NB4 (cell line): ENCODE data around the gene OR2D3.
"Not testable (repeated sequence)": the region's sequence is repeated elsewhere in the genome, so short reads cannot be mapped to it uniquely, and the experiment has no call there.

ENCODE experiments used
- DNase-seq: peaks from one replicate; pipeline ENCODE4 v3.0.0; 2010; ENCODE audit warnings: low read depth
- H3K4me3 ChIP-seq: one replicate; pipeline ENCODE4 v1.5.1; 2011; ENCODE audit warnings: mild to moderate bottlenecking, low read depth, low read length, moderate library complexity
- CTCF ChIP-seq: IDR thresholded peaks from one replicate; pipeline ENCODE4 v1.5.1; 2012; ENCODE audit warnings: low read depth, low read length
- MAX ChIP-seq: IDR thresholded peaks from 2 replicates; pipeline ENCODE4 v1.6.1; 2011; ENCODE audit warnings: low read depth, low read length
- MYC ChIP-seq: IDR thresholded peaks from 2 replicates; pipeline ENCODE4 v1.6.1; 2011; ENCODE audit warnings: low read depth, low read length
- POLR2A ChIP-seq: IDR thresholded peaks from 2 replicates; pipeline ENCODE4 v1.6.1; 2011; ENCODE audit warnings: mild to moderate bottlenecking; ENCODE audit not compliant: insufficient read length; ENCODE audit errors: extremely low read depth

Gene OR2D3

GRCh38 chr11:6882751-6883150, 38.1 kb upstream of the OR2D3 start:
- DNase-seq: no peak
- TF ChIP-seq MAX: no peak
- no peak for TF ChIP-seq MYC
- no peak overlapping the region for H3K4me3 ChIP-seq

- H3K4me3 ChIP-seq, DNase-seq: not testable (repeated sequence)
These were observed 33.1 kb upstream of the OR2D3 start for GRCh38 chr11:6887711-6888110.

- DNase-seq: no peak
- no peak overlapping the region for H3K4me3 ChIP-seq
- TF ChIP-seq MYC (no peak), CTCF (no peak), MAX (no peak), POLR2A (no peak)
These were observed 32.0 kb upstream of the OR2D3 start for GRCh38 chr11:6888830-6889229.

- TF ChIP-seq POLR2A (no peak), MYC (no peak), CTCF (no peak), MAX (no peak)
- H3K4me3 ChIP-seq: no peak overlapping the region
- DNase-seq: no peak
These were observed 31.0 kb upstream of the OR2D3 start for GRCh38 chr11:6889835-6890234.

GRCh38 chr11:6892400-6892799, 28.4 kb upstream of the OR2D3 start, which contains the start of gene OR2D2:
TSS of gene OR2D2 (minus strand) at chr11:6892500. CDS start at chr11:6892500, 0 bp downstream.
- TF ChIP-seq POLR2A (no peak), MAX (no peak), MYC (no peak), CTCF (no peak)
- H3K4me3 ChIP-seq: no peak within 1 kb of the TSS
- no peak for DNase-seq

GRCh38 chr11:6894097-6894496, 26.7 kb upstream of the OR2D3 start:
- no peak overlapping the region for H3K4me3 ChIP-seq
- no peak for DNase-seq
- TF ChIP-seq MYC: no peak
- no peak for TF ChIP-seq POLR2A
- TF ChIP-seq CTCF: no peak
- no peak for TF ChIP-seq MAX

GRCh38 chr11:6895010-6895409, 25.8 kb upstream of the OR2D3 start:
- no peak for DNase-seq
- TF ChIP-seq MYC: no peak
- no peak for TF ChIP-seq CTCF
- TF ChIP-seq MAX: no peak
- no peak for TF ChIP-seq POLR2A
- no peak overlapping the region for H3K4me3 ChIP-seq
